A549 (cell line): ENCODE measurements around the gene SHC1.

Source experiments
- CHD4 ChIP-seq: fragments of 200-600 bp; sonication (generic); IDR thresholded peaks from 2 replicates; pipeline ENCODE4 v1.6.1; 2016; ENCODE audit warnings: antibody characterized with exemption, mild to moderate bottlenecking, borderline replicate concordance
- GATA3 ChIP-seq: IDR thresholded peaks from 2 replicates; pipeline ENCODE4 v1.6.1; 2012; ENCODE audit warnings: borderline replicate concordance
- HDAC2 ChIP-seq: fragments of 200-600 bp; sonication (generic); IDR thresholded peaks from 2 replicates; pipeline ENCODE4 v1.6.1; 2016
- MYC ChIP-seq: IDR thresholded peaks from 2 replicates; pipeline ENCODE4 v1.6.1; 2012; ENCODE audit warnings: mild to moderate bottlenecking, inconsistent platforms, low read length, improper control_type of control experiment, borderline replicate concordance
- NR3C1 ChIP-seq: fragments of >200 bp; sonication (Bioruptor Twin); formaldehyde crosslinking; IDR thresholded peaks from 3 replicates; pipeline ENCODE4 v1.6.1; 2017
- PHF8 ChIP-seq: fragments of 200-600 bp; sonication (generic); IDR thresholded peaks from 2 replicates; pipeline ENCODE4 v1.6.1; 2016; ENCODE audit warnings: low read depth, mild to moderate bottlenecking, antibody characterized with exemption, moderate library complexity, borderline replicate concordance
- POLR2A ChIP-seq: IDR thresholded peaks from 2 replicates; pipeline ENCODE4 v1.6.1; 2012; ENCODE audit warnings: mild to moderate bottlenecking, low read length
- POLR2AphosphoS2 ChIP-seq: conservative IDR thresholded peaks from 2 replicates; pipeline ENCODE4 v1.6.1; 2012; ENCODE audit warnings: low read length, improper control_type of control experiment, inconsistent platforms
- RFX5 ChIP-seq: fragments of 450-650 bp; IDR thresholded peaks from 2 replicates; pipeline ENCODE4 v1.7.1; 2014; ENCODE audit warnings: antibody characterized with exemption, mild to moderate bottlenecking, moderate library complexity
- TFCP2L1 ChIP-seq: fragments of 250-450 bp; sonication (Bioruptor Pico); IDR thresholded peaks from 2 replicates; pipeline ENCODE4 v1.5.0; 2021; ENCODE audit warnings: mild to moderate bottlenecking
- ZC3H11A ChIP-seq: fragments of 450-650 bp; IDR thresholded peaks from 2 replicates; pipeline ENCODE4 v1.6.1; 2014; ENCODE audit warnings: antibody characterized with exemption, mild to moderate bottlenecking
- TF ChIP-seq, protein P1 (sequence below): fragments of 450-650 bp; IDR thresholded peaks from 2 replicates; pipeline ENCODE4 v1.6.1; 2014; ENCODE audit warnings: antibody characterized with exemption
- TF ChIP-seq, protein P2 (sequence below): fragments of 200-600 bp; sonication (generic); IDR thresholded peaks from 2 replicates; pipeline ENCODE4 v1.6.1; 2016; ENCODE audit warnings: antibody characterized with exemption, mild to moderate bottlenecking, moderate library complexity
- TF ChIP-seq, protein P3 (sequence below): fragments of >200 bp; sonication (Bioruptor Twin); formaldehyde crosslinking; IDR thresholded peaks from 3 replicates; pipeline ENCODE4 v1.5.1; 2016

DNA sequence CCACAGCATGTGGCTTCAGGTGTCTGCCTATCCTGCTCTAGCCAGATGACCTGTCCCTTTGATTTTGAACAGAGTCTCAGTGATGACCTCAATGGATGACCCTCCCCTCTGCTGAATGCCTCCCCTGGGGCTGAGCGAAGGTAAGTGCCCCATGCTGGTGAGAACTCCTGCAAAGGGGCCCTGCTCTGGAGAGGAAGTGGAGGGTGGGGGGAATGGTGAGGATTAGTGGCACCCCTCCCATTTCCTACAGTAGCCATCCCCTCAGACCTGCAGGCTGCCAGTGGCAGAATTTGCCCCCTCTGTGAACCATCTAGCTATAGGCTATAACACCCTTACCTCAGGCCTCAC is 30.4 kb downstream of the SHC1 start:
- TF ChIP-seq, protein P1, sequence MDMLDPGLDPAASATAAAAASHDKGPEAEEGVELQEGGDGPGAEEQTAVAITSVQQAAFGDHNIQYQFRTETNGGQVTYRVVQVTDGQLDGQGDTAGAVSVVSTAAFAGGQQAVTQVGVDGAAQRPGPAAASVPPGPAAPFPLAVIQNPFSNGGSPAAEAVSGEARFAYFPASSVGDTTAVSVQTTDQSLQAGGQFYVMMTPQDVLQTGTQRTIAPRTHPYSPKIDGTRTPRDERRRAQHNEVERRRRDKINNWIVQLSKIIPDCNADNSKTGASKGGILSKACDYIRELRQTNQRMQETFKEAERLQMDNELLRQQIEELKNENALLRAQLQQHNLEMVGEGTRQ: no peak
- TF ChIP-seq, protein P2, sequence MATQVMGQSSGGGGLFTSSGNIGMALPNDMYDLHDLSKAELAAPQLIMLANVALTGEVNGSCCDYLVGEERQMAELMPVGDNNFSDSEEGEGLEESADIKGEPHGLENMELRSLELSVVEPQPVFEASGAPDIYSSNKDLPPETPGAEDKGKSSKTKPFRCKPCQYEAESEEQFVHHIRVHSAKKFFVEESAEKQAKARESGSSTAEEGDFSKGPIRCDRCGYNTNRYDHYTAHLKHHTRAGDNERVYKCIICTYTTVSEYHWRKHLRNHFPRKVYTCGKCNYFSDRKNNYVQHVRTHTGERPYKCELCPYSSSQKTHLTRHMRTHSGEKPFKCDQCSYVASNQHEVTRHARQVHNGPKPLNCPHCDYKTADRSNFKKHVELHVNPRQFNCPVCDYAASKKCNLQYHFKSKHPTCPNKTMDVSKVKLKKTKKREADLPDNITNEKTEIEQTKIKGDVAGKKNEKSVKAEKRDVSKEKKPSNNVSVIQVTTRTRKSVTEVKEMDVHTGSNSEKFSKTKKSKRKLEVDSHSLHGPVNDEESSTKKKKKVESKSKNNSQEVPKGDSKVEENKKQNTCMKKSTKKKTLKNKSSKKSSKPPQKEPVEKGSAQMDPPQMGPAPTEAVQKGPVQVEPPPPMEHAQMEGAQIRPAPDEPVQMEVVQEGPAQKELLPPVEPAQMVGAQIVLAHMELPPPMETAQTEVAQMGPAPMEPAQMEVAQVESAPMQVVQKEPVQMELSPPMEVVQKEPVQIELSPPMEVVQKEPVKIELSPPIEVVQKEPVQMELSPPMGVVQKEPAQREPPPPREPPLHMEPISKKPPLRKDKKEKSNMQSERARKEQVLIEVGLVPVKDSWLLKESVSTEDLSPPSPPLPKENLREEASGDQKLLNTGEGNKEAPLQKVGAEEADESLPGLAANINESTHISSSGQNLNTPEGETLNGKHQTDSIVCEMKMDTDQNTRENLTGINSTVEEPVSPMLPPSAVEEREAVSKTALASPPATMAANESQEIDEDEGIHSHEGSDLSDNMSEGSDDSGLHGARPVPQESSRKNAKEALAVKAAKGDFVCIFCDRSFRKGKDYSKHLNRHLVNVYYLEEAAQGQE: no peak
- TF ChIP-seq TFCP2L1 (no peak), POLR2AphosphoS2 (no peak), RFX5 (no peak), HDAC2 (no peak), ZC3H11A (no peak), POLR2A (no peak), GATA3 (no peak), NR3C1 (no peak), CHD4 (no peak), MYC (no peak), PHF8 (no peak)
- TF ChIP-seq, protein P3, sequence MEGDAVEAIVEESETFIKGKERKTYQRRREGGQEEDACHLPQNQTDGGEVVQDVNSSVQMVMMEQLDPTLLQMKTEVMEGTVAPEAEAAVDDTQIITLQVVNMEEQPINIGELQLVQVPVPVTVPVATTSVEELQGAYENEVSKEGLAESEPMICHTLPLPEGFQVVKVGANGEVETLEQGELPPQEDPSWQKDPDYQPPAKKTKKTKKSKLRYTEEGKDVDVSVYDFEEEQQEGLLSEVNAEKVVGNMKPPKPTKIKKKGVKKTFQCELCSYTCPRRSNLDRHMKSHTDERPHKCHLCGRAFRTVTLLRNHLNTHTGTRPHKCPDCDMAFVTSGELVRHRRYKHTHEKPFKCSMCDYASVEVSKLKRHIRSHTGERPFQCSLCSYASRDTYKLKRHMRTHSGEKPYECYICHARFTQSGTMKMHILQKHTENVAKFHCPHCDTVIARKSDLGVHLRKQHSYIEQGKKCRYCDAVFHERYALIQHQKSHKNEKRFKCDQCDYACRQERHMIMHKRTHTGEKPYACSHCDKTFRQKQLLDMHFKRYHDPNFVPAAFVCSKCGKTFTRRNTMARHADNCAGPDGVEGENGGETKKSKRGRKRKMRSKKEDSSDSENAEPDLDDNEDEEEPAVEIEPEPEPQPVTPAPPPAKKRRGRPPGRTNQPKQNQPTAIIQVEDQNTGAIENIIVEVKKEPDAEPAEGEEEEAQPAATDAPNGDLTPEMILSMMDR: no peak
